HEK293 (cell line): Measurements from ENCODE around the gene BTF3L4.
A peak's percentile ranks its signal among the peaks of the same experiment; 100 is the strongest.

Experiments used
- BCL6B ChIP-seq: fragments of 450-650 bp; formaldehyde crosslinking; IDR thresholded peaks from 2 replicates; pipeline ENCODE4 v1.5.1; 2017; ENCODE audit warnings: missing biosample characterization, missing genetic modification characterization
- MYNN ChIP-seq: fragments of 450-650 bp; formaldehyde crosslinking; IDR thresholded peaks from 2 replicates; pipeline ENCODE4 v1.5.1; 2016; ENCODE audit warnings: missing biosample characterization, missing genetic modification characterization, borderline replicate concordance
- MZF1 ChIP-seq: fragments of 450-650 bp; formaldehyde crosslinking; IDR thresholded peaks from 2 replicates; pipeline ENCODE4 v1.5.1; 2017; ENCODE audit warnings: missing biosample characterization, missing genetic modification characterization, borderline replicate concordance
- PBX3 ChIP-seq: sonication (generic); formaldehyde crosslinking; IDR thresholded peaks from 2 replicates; pipeline ENCODE4 v1.8.1; 2022; ENCODE audit warnings: mild to moderate bottlenecking, moderate library complexity, missing genetic modification reagents
- REPIN1 ChIP-seq: fragments of 450-650 bp; formaldehyde crosslinking; IDR thresholded peaks from 2 replicates; pipeline ENCODE4 v1.5.1; 2017; ENCODE audit warnings: missing biosample characterization, missing genetic modification characterization, low read depth
- SCRT2 ChIP-seq: fragments of 450-650 bp; formaldehyde crosslinking; IDR thresholded peaks from 2 replicates; pipeline ENCODE4 v1.5.1; 2016; ENCODE audit warnings: missing biosample characterization, missing genetic modification characterization
- SP3 ChIP-seq: fragments of 450-650 bp; formaldehyde crosslinking; IDR thresholded peaks from 2 replicates; pipeline ENCODE4 v1.5.1; 2016; ENCODE audit warnings: missing biosample characterization, missing genetic modification characterization
- ZBTB49 ChIP-seq: fragments of 450-650 bp; formaldehyde crosslinking; IDR thresholded peaks from 2 replicates; pipeline ENCODE4 v1.5.1; 2016; ENCODE audit warnings: missing biosample characterization, missing genetic modification characterization, low read depth
- ZBTB8A ChIP-seq: fragments of 450-650 bp; formaldehyde crosslinking; IDR thresholded peaks from 2 replicates; pipeline ENCODE4 v1.5.1; 2016; ENCODE audit warnings: missing biosample characterization, missing genetic modification characterization
- ZNF121 ChIP-seq: fragments of 450-650 bp; formaldehyde crosslinking; IDR thresholded peaks from 2 replicates; pipeline ENCODE4 v1.5.1; 2016; ENCODE audit warnings: missing biosample characterization, missing genetic modification characterization
- ZNF174 ChIP-seq: fragments of 450-650 bp; formaldehyde crosslinking; IDR thresholded peaks from 2 replicates; pipeline ENCODE4 v1.5.0; 2017; ENCODE audit warnings: missing biosample characterization, mild to moderate bottlenecking, missing genetic modification characterization
- ZNF19 ChIP-seq: fragments of 450-650 bp; formaldehyde crosslinking; IDR thresholded peaks from 2 replicates; pipeline ENCODE4; 2016; ENCODE audit warnings: missing biosample characterization, missing genetic modification characterization, low read depth
- ZNF214 ChIP-seq: fragments of 450-650 bp; formaldehyde crosslinking; IDR thresholded peaks from 2 replicates; pipeline ENCODE4 v1.5.1; 2017; ENCODE audit warnings: missing biosample characterization, mild to moderate bottlenecking, missing genetic modification characterization, borderline replicate concordance
- ZNF221 ChIP-seq: fragments of 450-650 bp; formaldehyde crosslinking; IDR thresholded peaks from 2 replicates; pipeline ENCODE4 v1.5.1; 2017; ENCODE audit warnings: missing biosample characterization, missing genetic modification characterization, borderline replicate concordance
- ZNF248 ChIP-seq: fragments of 450-650 bp; formaldehyde crosslinking; IDR thresholded peaks from 2 replicates; pipeline ENCODE4 v1.5.1; 2017; ENCODE audit warnings: missing biosample characterization, missing genetic modification characterization
- ZNF266 ChIP-seq: fragments of 450-650 bp; formaldehyde crosslinking; IDR thresholded peaks from 2 replicates; pipeline ENCODE4 v1.5.1; 2016; ENCODE audit warnings: missing biosample characterization, missing genetic modification characterization, low read depth
- ZNF335 ChIP-seq: fragments of 450-650 bp; formaldehyde crosslinking; conservative IDR thresholded peaks from 2 replicates; pipeline ENCODE4 v1.5.1; 2016; ENCODE audit warnings: missing biosample characterization, missing genetic modification characterization
- ZNF366 ChIP-seq: fragments of 450-650 bp; formaldehyde crosslinking; conservative IDR thresholded peaks from 2 replicates; pipeline ENCODE4 v1.5.1; 2016; ENCODE audit warnings: missing biosample characterization, missing genetic modification characterization
- ZNF488 ChIP-seq: fragments of 450-650 bp; formaldehyde crosslinking; IDR thresholded peaks from 2 replicates; pipeline ENCODE4 v1.5.1; 2016; ENCODE audit warnings: missing biosample characterization, missing genetic modification characterization
- ZNF585B ChIP-seq: fragments of 450-650 bp; formaldehyde crosslinking; IDR thresholded peaks from 2 replicates; pipeline ENCODE4 v1.5.1; 2016; ENCODE audit warnings: missing biosample characterization, missing genetic modification characterization
- ZNF639 ChIP-seq: fragments of 450-650 bp; formaldehyde crosslinking; IDR thresholded peaks from 2 replicates; pipeline ENCODE4 v1.5.1; 2016; ENCODE audit warnings: missing biosample characterization, missing genetic modification characterization
- ZNF658 ChIP-seq: fragments of 450-650 bp; formaldehyde crosslinking; IDR thresholded peaks from 2 replicates; pipeline ENCODE4; 2016; ENCODE audit warnings: missing biosample characterization, missing genetic modification characterization
- ZNF704 ChIP-seq: fragments of 450-650 bp; formaldehyde crosslinking; IDR thresholded peaks from 2 replicates; pipeline ENCODE4 v1.5.1; 2016; ENCODE audit warnings: missing biosample characterization, missing genetic modification characterization
- ZNF747 ChIP-seq: fragments of 450-650 bp; formaldehyde crosslinking; IDR thresholded peaks from 2 replicates; pipeline ENCODE4 v1.5.1; 2016; ENCODE audit warnings: missing biosample characterization, missing genetic modification characterization
- ZNF76 ChIP-seq: fragments of 450-650 bp; formaldehyde crosslinking; IDR thresholded peaks from 2 replicates; pipeline ENCODE4; 2016; ENCODE audit warnings: low read depth, missing biosample characterization, missing genetic modification characterization, borderline replicate concordance
- ZSCAN4 ChIP-seq: fragments of 450-650 bp; formaldehyde crosslinking; IDR thresholded peaks from 2 replicates; pipeline ENCODE4 v1.5.1; 2017; ENCODE audit warnings: missing biosample characterization, missing genetic modification characterization

The BTF3L4 gene

GRCh38 chr1:52055066-52055865 lies 829 bp upstream of the BTF3L4 start, which contains the start of gene TXNDC12 (continued):
- TF ChIP-seq ZNF488 (tag by site-specific recombination): no peak
- TF ChIP-seq ZNF266 (tag by site-specific recombination): 0 out of 2 replicates have a peak, but pooled peaks have one; percentile 4
- peak; percentile 99 for TF ChIP-seq ZNF366 (tag by site-specific recombination)
- 0 out of 2 replicates have a peak, but pooled peaks have one; percentile 6 for TF ChIP-seq ZNF19 (tag by site-specific recombination)
- 0 out of 2 replicates have a peak, but pooled peaks have one; percentile 40 for TF ChIP-seq ZNF221 (tag by site-specific recombination)
- TF ChIP-seq ZNF76 (tag by site-specific recombination): peak; percentile 72; the same call in 1 of the 2 replicates
- TF ChIP-seq PBX3 (CRISPR knock-in tag): no peak
- TF ChIP-seq ZNF121 (tag by site-specific recombination): no peak
- no peak for TF ChIP-seq ZNF174
- no peak for TF ChIP-seq ZNF704 (tag by site-specific recombination)
- TF ChIP-seq ZNF747 (tag by site-specific recombination): no peak
- TF ChIP-seq MZF1 (tag by site-specific recombination): no peak
- TF ChIP-seq ZNF658 (tag by site-specific recombination): no peak
- no peak for TF ChIP-seq ZBTB49 (tag by site-specific recombination)
- peak; percentile 81 for TF ChIP-seq SP3 (tag by site-specific recombination)
- TF ChIP-seq BCL6B (tag by site-specific recombination): no peak
- TF ChIP-seq REPIN1: peak; percentile 55; the same call in 1 of the 2 replicates
- TF ChIP-seq ZBTB8A (tag by site-specific recombination): peak; percentile 9; the same call in 1 of the 2 replicates
- TF ChIP-seq ZNF214 (tag by site-specific recombination): no peak
- no peak for TF ChIP-seq SCRT2 (tag by site-specific recombination)
- no peak; the same call in 1 of the 2 replicates for TF ChIP-seq ZNF639 (tag by site-specific recombination)
- no peak for TF ChIP-seq ZNF248 (tag by site-specific recombination)
- TF ChIP-seq ZNF585B: no peak
- no peak for TF ChIP-seq ZSCAN4 (tag by site-specific recombination)
- TF ChIP-seq ZNF335 (tag by site-specific recombination): peak; percentile 45; the same call in 1 of the 2 replicates
- TF ChIP-seq MYNN (tag by site-specific recombination): 0 out of 2 replicates have a peak, but pooled peaks have one; percentile 12
